ENCODE results near the gene TMOD2. TPM values are rescaled to one million over a fixed set of nuclear protein-coding genes. Genes with fewer than 3 reads are reported as not detected.

The TMOD2 gene
- total RNA-seq, 1 donor from 2014 or later, result 1.4 TPM

GRCh38 chr15:51735228-51736010 lies 16.0 kb upstream of the TMOD2 start:
- no peak for DNase-seq (ENCODE audit: low spot score)
- no peak for ATAC-seq

GRCh38 chr15:51736069-51736468 lies 15.3 kb upstream of the TMOD2 start:
- ATAC-seq (no peak), DNase-seq (ENCODE audit: low spot score) (no peak)

- ATAC-seq (peak; percentile 61), DNase-seq (ENCODE audit: low spot score) (peak; percentile 66)
Measured at GRCh38 chr15:51736751-51737521, 14.5 kb upstream of the TMOD2 start.

- DNase-seq (ENCODE audit: low spot score) (peak; percentile 86), ATAC-seq (peak; percentile 93)
Measured at GRCh38 chr15:51737522-51738305, 13.7 kb upstream of the TMOD2 start, which contains the start of gene LYSMD2. LYSMD2 (minus strand) TSS chr15:51737655; CDS start chr15:51737622, 33 bp downstream.

GRCh38 chr15:51738553-51738952 lies 12.8 kb upstream of the TMOD2 start:
- ATAC-seq, result no peak
- DNase-seq (ENCODE audit: low spot score), result no peak

GRCh38 chr15:51739061-51739712 lies 12.2 kb upstream of the TMOD2 start:
- no peak for DNase-seq (ENCODE audit: low spot score)
- no peak for ATAC-seq

- ATAC-seq (no peak), DNase-seq (ENCODE audit: low spot score) (no peak)
Measured at GRCh38 chr15:51749307-51749706, 2.1 kb upstream of the TMOD2 start.

- ATAC-seq, result no peak
- DNase-seq (ENCODE audit: low spot score), result no peak
Measured at GRCh38 chr15:51750186-51750585, 1.2 kb upstream of the TMOD2 start.

GRCh38 chr15:51751697-51752683 lies 593 bp downstream of the TMOD2 start:
- peak; percentile 65 for ATAC-seq
- DNase-seq (ENCODE audit: low spot score), result no peak

GRCh38 chr15:51752888-51753287 lies 1.5 kb downstream of the TMOD2 start:
- DNase-seq (ENCODE audit: low spot score), result no peak

GRCh38 chr15:51754267-51754666 lies 2.9 kb downstream of the TMOD2 start:
- DNase-seq (ENCODE audit: low spot score), result no peak
- no peak for ATAC-seq

More at GRCh38 chr15:51752888-51753287, 1.5 kb downstream of the TMOD2 start:
- no peak for ATAC-seq

GRCh38 chr15:51755790-51756189 lies 4.4 kb downstream of the TMOD2 start:
- ATAC-seq (no peak), DNase-seq (ENCODE audit: low spot score) (no peak)

GRCh38 chr15:51756482-51756881 lies 5.1 kb downstream of the TMOD2 start:
- ATAC-seq, result no peak

GRCh38 chr15:51757450-51757849 lies 6.1 kb downstream of the TMOD2 start:
- ATAC-seq, result no peak
- no peak for DNase-seq (ENCODE audit: low spot score)

More at GRCh38 chr15:51756482-51756881, 5.1 kb downstream of the TMOD2 start:
- DNase-seq (ENCODE audit: low spot score), result no peak

- peak; percentile 39 for ATAC-seq
- no peak for DNase-seq (ENCODE audit: low spot score)
Measured at GRCh38 chr15:51758645-51759044, 7.2 kb downstream of the TMOD2 start.

- no peak for DNase-seq (ENCODE audit: low spot score)
Measured at GRCh38 chr15:51759557-51760070, 8.2 kb downstream of the TMOD2 start.

GRCh38 chr15:51760805-51761204 lies 9.4 kb downstream of the TMOD2 start:
- ATAC-seq, result no peak
- DNase-seq (ENCODE audit: low spot score), result no peak

More at GRCh38 chr15:51759557-51760070, 8.2 kb downstream of the TMOD2 start:
- no peak for ATAC-seq

- ATAC-seq (no peak), DNase-seq (ENCODE audit: low spot score) (no peak)
Measured at GRCh38 chr15:51765751-51766150, 14.4 kb downstream of the TMOD2 start.

GRCh38 chr15:51766341-51766740 lies 14.9 kb downstream of the TMOD2 start:
- DNase-seq (ENCODE audit: low spot score), result no peak
- no peak for ATAC-seq
